GM18502 (cell line): Measurements from ENCODE around the gene KLHL21.

Source experiments
- ATAC-seq: cut with Tn5 transposase; IDR thresholded peaks from one replicate; pipeline ENCODE4 v1.9.1; 2021; ENCODE audit warnings: mild to moderate bottlenecking; ENCODE audit not compliant: unreplicated experiment, poor library complexity

KLHL21 gene

DNA sequence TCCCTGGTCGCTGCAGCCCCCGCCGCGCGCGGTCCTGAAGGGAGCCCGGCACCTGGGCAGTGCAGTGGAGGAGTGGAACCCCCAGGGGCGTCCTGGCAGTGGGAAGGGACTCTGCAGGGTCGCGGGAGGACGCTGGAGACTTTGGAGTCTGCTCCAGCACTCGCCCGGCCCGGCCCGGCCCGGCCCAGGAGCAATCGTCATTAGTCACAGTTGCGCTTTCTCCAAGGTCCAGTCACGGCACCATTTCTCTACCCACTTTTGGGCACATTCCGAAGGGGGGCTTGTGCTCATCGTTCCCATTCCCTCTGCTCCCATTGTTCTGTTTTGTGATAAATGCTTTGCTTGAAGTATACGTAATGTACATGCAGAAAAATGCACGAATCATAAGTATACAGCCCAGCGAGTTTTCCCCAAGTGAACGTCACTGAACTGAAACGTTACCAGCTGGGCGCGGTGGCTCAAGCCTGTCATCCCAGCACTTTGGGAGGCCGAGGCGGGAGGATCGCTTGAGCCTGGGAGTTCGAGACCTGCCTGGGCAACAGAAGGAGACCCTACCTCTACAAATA is 23.0 kb upstream of the KLHL21 start:
- no peak for ATAC-seq

GRCh38 chr1:6624710-6625583 is 22.3 kb upstream of the KLHL21 start, which contains the start of gene THAP3:
Gene THAP3 (plus strand): TSS chr1:6624868. CDS start chr1:6625219, 351 bp downstream.
- ATAC-seq, result peak; percentile 81

GRCh38 chr1:6623269-6623965 is 20.7 kb upstream of the KLHL21 start:
- ATAC-seq, result no peak

DNA sequence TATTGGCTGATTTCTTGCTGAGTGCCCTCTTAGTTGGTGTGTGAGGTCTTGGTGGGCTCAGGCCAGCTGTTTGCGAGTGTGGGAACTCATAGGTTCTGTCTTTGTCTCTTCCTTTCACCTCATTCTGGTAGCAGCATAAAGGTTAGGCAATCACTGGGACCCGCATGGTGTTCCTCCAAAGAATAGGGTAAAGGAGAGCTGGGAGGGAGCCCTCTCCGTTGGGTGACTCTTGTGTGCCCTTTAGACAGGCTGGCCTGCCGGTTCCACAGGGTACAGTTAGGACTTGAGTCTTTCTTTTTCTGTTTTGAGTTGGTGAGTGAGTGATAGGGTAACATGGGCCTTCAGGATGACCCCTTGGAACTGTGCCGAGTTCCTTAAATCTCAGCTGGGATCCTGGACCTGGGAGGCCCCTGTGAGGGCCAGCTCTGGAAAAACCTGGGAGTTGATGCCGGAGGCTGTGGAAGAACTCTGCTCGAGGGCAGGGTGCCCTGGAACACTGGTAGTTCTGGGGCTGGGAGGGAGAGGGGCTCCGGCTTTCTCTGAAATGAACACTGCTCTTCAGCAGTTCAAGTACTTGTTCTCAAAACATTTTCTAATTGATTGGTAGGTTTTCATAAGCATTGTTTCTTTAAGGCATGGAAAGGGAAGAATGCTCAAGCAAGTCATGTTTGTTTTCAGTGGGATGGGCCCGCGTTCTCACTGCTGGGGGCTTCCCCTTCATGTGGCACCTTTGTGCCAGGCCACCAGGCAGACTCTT is 19.9 kb upstream of the KLHL21 start:
- no peak for ATAC-seq

DNA sequence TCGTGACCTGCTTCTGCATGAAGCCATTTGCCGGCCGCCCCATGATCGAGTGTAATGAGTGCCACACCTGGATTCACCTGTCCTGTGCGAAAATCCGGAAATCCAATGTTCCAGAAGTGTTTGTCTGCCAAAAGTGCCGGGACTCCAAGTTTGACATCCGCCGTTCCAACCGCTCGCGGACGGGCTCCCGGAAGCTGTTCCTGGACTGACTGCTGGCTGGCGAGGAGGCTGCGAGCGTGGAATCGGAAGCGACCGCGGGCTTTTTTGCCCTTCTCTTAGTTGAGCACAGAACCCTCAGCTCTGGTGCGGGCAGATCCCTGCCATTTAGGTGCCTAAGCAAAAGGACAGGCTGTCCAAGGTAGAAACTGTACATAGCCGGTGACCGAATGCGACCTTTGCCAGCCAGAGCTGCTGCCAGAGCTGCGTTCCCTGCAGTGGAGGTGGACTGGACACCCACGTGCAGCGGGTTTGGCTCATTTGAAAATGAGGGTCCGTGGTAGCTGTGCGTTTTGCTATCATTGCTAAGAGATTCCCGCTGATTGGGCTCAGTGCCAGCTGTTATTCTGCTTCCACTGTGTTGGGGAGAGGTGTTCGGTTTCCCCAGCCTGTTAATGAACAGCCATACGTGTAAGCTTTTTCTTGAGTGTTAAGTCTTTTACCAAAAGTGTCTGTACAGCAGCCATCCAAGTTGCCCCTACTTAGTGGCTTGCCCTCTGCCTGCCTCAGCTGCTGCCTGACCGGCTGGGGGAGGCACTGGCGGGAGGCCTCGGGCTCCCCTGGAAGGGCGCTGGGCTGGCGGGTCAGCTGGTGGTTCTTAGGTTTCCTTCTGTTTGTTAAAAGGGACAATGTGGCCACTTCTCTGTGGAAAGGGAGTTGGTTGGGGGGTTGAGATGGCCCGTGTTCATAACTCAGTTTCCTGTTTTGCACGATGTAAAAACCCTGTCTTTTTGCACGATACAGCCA is 19.0 kb upstream of the KLHL21 start:
- ATAC-seq, result no peak

DNA sequence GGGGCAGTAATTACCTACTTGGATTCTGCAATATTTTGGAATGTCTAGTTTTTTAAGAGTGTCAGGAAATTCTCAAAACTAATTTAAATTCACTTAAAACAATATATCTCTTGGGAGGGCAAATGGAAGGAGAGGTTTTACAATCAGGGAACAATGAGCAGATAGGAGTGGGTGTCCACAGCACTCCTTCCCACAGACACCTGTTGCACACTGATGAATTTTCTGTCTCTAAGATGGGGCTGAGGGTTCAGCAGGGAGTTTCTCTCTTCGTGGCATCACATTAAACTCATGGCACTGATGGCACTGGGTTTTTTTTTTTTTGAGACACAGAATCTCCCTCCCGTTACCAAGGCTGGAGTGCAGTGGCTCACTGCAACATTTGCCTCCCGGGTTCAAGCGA is 16.4 kb upstream of the KLHL21 start:
- ATAC-seq, result no peak

- ATAC-seq, result no peak
These were observed 12.5 kb upstream of the KLHL21 start for GRCh38 chr1:6614929-6615785.

- no peak for ATAC-seq
These were observed 11.6 kb upstream of the KLHL21 start for GRCh38 chr1:6614019-6614928.

GRCh38 chr1:6613361-6614018 is 10.8 kb upstream of the KLHL21 start, which contains the start of gene PHF13:
Gene PHF13 (plus strand): TSS chr1:6613731. CDS start chr1:6614067, 336 bp downstream.
- peak; percentile 92 for ATAC-seq

- peak; percentile 40 for ATAC-seq
These were observed 10.1 kb upstream of the KLHL21 start for GRCh38 chr1:6612641-6613360.

DNA sequence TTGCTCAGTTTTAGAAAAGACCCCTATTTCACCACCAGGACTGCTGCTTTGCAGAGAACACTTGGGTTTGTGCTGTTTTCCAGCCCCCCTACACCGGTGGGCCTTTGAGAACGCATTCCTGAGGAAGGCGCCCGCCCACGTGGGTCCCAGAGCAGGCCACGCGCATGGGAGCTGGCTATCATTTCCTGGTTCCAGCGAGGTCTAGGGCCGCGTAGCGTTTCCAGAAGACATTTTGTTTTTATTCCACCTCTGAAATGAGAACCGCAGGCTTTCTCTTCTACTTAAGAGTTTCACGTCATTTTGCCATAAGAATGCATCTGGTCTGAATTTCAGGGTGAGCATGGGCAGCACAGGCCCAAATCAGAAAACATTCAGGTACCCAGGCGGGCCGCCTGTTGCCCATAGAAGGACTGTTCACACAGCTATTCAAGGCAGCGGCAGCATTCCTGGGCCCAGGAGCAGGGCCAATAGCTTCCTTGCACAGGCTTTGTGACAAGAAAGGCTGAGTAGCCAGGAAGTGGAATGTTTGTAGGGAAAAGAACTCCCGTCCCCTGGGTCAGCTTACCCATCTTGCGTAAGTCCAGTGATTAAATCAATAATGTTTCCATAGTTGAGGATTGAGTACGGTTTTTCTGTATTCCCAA is 1.4 kb upstream of the KLHL21 start:
- ATAC-seq, result no peak

- ATAC-seq, result peak; percentile 31
These were observed 707 bp upstream of the KLHL21 start for GRCh38 chr1:6603238-6603914.

DNA sequence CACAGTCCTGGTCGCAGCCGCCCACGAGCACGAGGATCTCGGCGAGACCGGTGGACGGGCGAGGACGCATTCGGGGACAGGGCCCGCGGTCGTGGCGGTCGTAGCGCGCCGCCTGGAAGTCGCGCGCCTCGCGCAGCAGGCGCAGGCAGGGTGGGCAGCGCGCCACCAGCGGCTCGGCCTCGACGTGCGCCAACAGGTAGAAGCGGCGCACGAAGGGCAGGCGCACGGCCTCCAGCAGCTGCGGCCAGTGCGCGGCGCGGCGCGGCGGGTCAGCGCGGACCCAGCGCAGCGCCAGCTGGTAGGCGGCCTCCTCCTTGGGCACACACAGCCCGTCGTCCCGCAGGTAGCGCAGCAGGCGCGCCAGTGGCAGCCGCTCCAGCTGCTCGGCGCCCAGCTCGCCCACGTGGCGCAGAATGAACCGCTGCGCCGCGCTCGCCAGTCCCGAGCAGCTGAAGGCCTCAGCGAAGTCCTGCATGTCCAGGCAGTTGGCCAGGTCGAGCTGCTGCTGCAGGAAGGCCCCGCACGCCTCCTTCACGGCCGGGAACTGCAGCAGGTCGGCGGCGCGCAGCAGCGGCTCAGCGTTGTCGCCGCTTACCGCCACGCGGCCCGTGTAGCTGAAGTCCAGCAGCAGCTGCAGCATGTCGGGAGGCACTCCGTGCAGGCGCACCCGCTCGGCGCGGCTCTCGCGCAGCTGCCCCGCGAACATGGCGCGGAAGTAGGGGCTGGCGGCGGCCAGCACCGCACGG is 573 bp downstream of the KLHL21 start:
- peak; percentile 5 for ATAC-seq
